ENCODE measurements around the gene SRSF11.

SRSF11 gene

GRCh38 chr1:70234733-70235132 is 13.6 kb downstream of the SRSF11 start:
- H3K4me3 ChIP-seq (ENCODE audit: control insufficient read depth, low read depth, low read length): no peak overlapping the region
- DNase-seq (ENCODE audit: low read depth): no peak
- no peak for TF ChIP-seq CTCF (IDR thresholded peaks at IDR 0.05; ENCODE audit: control insufficient read depth, insufficient read depth, low read depth, low read length, missing control alignments)

GRCh38 chr1:70239940-70240339 is 18.8 kb downstream of the SRSF11 start:
- DNase-seq (ENCODE audit: low read depth): no peak
- no peak overlapping the region for H3K4me3 ChIP-seq (ENCODE audit: control insufficient read depth, low read depth, low read length)
- TF ChIP-seq CTCF (IDR thresholded peaks at IDR 0.05; ENCODE audit: control insufficient read depth, insufficient read depth, low read depth, low read length, missing control alignments): no peak

GRCh38 chr1:70247122-70247521 is 25.9 kb downstream of the SRSF11 start:
- no peak overlapping the region for H3K4me3 ChIP-seq (ENCODE audit: control insufficient read depth, low read depth, low read length)
- TF ChIP-seq CTCF (IDR thresholded peaks at IDR 0.05; ENCODE audit: control insufficient read depth, insufficient read depth, low read depth, low read length, missing control alignments): no peak
- no peak for DNase-seq (ENCODE audit: low read depth)

DNA sequence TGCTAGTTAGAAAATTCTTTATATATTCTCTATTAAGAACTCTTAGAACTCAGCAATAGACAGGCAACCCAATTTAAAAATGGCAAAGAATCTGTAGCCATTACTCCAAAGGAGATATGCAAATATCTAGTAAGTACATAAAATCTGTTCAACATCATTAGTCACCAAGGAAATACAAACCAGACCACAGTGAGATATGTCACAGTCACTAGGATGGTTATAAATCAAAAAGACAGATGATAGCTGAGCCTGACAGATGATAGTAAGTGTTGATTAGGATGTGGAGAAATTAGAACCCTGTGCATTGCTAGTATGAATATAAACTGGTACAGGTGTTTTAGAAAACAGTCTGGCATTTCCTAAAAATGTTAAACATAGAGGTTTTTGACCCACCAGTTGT is 26.6 kb downstream of the SRSF11 start:
- no peak for DNase-seq (ENCODE audit: low read depth)
- TF ChIP-seq CTCF (IDR thresholded peaks at IDR 0.05; ENCODE audit: control insufficient read depth, insufficient read depth, low read depth, low read length, missing control alignments): no peak
- H3K4me3 ChIP-seq (ENCODE audit: control insufficient read depth, low read depth, low read length): no peak overlapping the region

- TF ChIP-seq CTCF (IDR thresholded peaks at IDR 0.05; ENCODE audit: control insufficient read depth, insufficient read depth, low read depth, low read length, missing control alignments): no peak
Measured at GRCh38 chr1:70248729-70249128, 27.5 kb downstream of the SRSF11 start.

DNA sequence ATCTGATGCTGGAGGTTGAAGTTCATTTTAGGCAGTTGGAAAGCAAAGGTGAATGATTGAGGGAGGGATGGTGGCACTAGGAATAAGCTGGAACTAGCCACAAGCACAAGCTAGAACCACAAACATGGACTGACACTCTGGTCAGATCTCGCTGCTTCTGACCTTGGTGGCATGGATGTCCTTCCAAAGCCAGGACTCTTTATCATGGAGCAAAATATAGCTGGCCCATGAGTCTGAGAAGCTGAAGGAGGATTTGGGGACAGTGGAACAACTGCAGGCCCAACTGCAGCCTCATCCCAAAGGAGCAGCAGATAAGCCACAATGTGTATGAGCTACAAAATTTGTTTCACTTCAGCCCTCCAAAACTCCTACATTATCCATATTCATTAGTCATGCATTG is 35.5 kb downstream of the SRSF11 start:
- TF ChIP-seq CTCF (IDR thresholded peaks at IDR 0.05; ENCODE audit: control insufficient read depth, insufficient read depth, low read depth, low read length, missing control alignments): no peak
- no peak for DNase-seq (ENCODE audit: low read depth)
- no peak overlapping the region for H3K4me3 ChIP-seq (ENCODE audit: control insufficient read depth, low read depth, low read length)

More at GRCh38 chr1:70248729-70249128, 27.5 kb downstream of the SRSF11 start:
- no peak for DNase-seq (ENCODE audit: low read depth)
- H3K4me3 ChIP-seq (ENCODE audit: control insufficient read depth, low read depth, low read length): no peak overlapping the region

DNA sequence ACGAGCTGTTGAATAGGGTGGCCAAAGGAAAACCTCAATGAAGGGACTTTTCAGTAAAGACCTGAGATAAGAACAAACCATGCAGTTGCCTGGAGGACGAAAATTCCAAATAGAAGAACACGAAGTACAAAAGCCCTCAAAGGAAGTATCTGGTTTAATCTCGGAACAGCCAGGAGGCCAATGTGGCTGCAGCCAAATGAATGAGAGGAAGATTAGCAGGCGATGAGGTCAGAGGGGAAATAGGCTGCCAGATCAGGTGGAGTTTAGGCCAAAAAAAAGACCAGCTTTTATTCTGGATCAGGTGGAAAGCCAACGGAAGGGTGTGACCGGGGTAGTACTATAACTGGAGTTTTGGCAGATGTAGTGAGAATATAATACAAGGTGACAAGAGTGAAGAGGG is 43.7 kb downstream of the SRSF11 start:
- TF ChIP-seq CTCF (IDR thresholded peaks at IDR 0.05; ENCODE audit: control insufficient read depth, insufficient read depth, low read depth, low read length, missing control alignments): no peak
- no peak overlapping the region for H3K4me3 ChIP-seq (ENCODE audit: control insufficient read depth, low read depth, low read length)
- no peak for DNase-seq (ENCODE audit: low read depth)

All from AG09309 (cell line).